Sigmoid colon (tissue), 7 donors: ENCODE data around the gene PAFAH1B2. TPM values are rescaled to one million over a fixed set of nuclear protein-coding genes. Genes with fewer than 3 reads are reported as not detected.

Source experiments
- DNase-seq: peaks from one replicate; pipeline ENCODE4 v3.0.0-alpha.2; 2019
- H3K27ac ChIP-seq, 4 donors: fragments of 200-600 bp; sonication (generic); one replicate each; pipeline ENCODE4 v1.5.1; 2016 to 2019; ENCODE audit warnings: mild to moderate bottlenecking in 1 of 4
- H3K27me3 ChIP-seq, 3 donors: fragments of 200-600 bp; sonication (generic); one replicate each; pipeline ENCODE4 v1.5.1; 2019; ENCODE audit warnings: mild to moderate bottlenecking in 1 of 3
- H3K36me3 ChIP-seq, 4 donors: fragments of 200-600 bp; sonication (generic); one replicate each; pipeline ENCODE4 v1.5.1; 2016 to 2019
- H3K4me1 ChIP-seq, 4 donors: fragments of 200-600 bp; sonication (generic); one replicate each; pipeline ENCODE4 v1.5.1; 2017 to 2019
- H3K4me3 ChIP-seq, 4 donors: fragments of 200-600 bp; sonication (generic); one replicate each; pipeline ENCODE4 v1.5.1; 2017 to 2019; ENCODE audit warnings: mild to moderate bottlenecking in 2 of 4, moderate library complexity in 1 of 4
- H3K9me3 ChIP-seq, 4 donors: fragments of 200-600 bp in 3 of 4; sonication (generic) in 3 of 4; one replicate each; pipeline versions ENCODE4 v1.5.1 to v1.6.1; 2013 to 2019
- CTCF ChIP-seq, 4 experiments: fragments of 450-650 bp in 3 of 4; fragments of 200-600 bp in 1 of 4; IDR thresholded peaks; one replicate each; pipeline ENCODE4 v1.5.1; 2016 to 2019; ENCODE audit warnings: antibody characterized with exemption in 4 of 4, mild to moderate bottlenecking in 3 of 4, moderate library complexity in 2 of 4
- EP300 ChIP-seq, 4 donors: sonication (generic); formaldehyde crosslinking; IDR thresholded peaks; one replicate each; pipeline ENCODE4 v1.6.1; 2017; ENCODE audit warnings: antibody characterized with exemption in 4 of 4
- POLR2A ChIP-seq, 2 donors: fragments of 450-650 bp; IDR thresholded peaks; one replicate each; pipeline ENCODE4 v1.6.1; 2016; ENCODE audit warnings: antibody characterized with exemption in 2 of 2, mild to moderate bottlenecking in 2 of 2, moderate library complexity in 2 of 2
- POLR2AphosphoS5 ChIP-seq, 4 donors: sonication (generic); formaldehyde crosslinking; IDR thresholded peaks; one replicate each; pipeline ENCODE4 v1.6.1; 2017; ENCODE audit warnings: antibody characterized with exemption in 4 of 4
- WGBS, 2 donors: extraction: QIAGEN DNeasy Blood & Tissue Kit; methylation state at CpG; one replicate each; pipeline ENCODE4 v1.1.7; 2013; 5-methylcytosine and 5-hydroxymethylcytosine counted together
- intact Hi-C: fragments of 100-400 bp; cut with DNase I; formaldehyde crosslinking; loops from one replicate; pipeline ENCODE4 v1.15.1; 2023
- polyA plus RNA-seq, 3 donors: library from polyadenylated mRNA; stranded (reverse); fragments of 200-250 nt; gene quantifications; one replicate each; pipeline ENCODE4 v1.2.3, GENCODE V29; 2013
- total RNA-seq, 4 donors: library from RNA; depleted of rRNA; stranded (reverse); fragments of >200 nt; gene quantifications; one replicate each; pipeline ENCODE4 v1.1.0, GENCODE V29; 2016
- donor health status: healthy with polysubstance abuse.
- donor health status: Bipolar disorder and iron deficiency.
- donor health status: healthy.

PAFAH1B2 gene
- total and polyA plus RNA-seq, 7 donors = 26.0 to 76.4 (median 42.1) TPM

DNA sequence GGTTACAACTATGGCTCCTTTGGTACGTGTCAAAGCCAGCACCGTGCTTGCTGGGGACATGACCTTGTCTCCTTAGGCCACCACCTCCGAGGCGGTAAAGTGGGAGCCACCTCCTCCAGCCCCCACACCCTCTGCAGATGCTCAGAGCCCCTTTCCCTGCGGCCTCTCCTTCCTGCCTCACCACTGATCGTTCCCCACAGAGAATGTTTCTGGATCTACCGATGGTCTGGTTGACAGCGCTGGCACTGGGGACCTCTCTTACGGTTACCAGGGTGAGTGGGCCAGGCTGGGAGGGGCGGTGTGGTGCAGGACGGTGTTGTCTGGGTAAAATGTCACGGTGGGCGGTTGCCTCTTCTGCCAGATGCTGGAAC lies 43.3 kb downstream of the PAFAH1B2 start:
- intact Hi-C loops = no loop called here
- 90 to 92% methylated on average over 13 of the region's 13 CpGs for WGBS, 2 donors
- Histone ChIP-seq H3K4me3 (no peak overlapping the region), H3K27ac (no peak overlapping the region), H3K9me3 (no peaks in the 10 kb centered on the region), H3K27me3 (no peaks in the 10 kb centered on the region), H3K4me1 (peaks cover 0 to under 1% (median 0%) of the 10 kb centered on the region in 4 donors), H3K36me3 (peaks cover 47 to 94% (median 51%) of the 10 kb centered on the region in 4 donors)
- DNase-seq = peak; percentile 53
- TF ChIP-seq POLR2A (IDR thresholded peaks at IDR 0.05) = no peak
- no peak for TF ChIP-seq EP300 (IDR thresholded peaks at IDR 0.05)
- no peak for TF ChIP-seq POLR2AphosphoS5 (IDR thresholded peaks at IDR 0.05)
- TF ChIP-seq CTCF (IDR thresholded peaks at IDR 0.05) = no peak

DNA sequence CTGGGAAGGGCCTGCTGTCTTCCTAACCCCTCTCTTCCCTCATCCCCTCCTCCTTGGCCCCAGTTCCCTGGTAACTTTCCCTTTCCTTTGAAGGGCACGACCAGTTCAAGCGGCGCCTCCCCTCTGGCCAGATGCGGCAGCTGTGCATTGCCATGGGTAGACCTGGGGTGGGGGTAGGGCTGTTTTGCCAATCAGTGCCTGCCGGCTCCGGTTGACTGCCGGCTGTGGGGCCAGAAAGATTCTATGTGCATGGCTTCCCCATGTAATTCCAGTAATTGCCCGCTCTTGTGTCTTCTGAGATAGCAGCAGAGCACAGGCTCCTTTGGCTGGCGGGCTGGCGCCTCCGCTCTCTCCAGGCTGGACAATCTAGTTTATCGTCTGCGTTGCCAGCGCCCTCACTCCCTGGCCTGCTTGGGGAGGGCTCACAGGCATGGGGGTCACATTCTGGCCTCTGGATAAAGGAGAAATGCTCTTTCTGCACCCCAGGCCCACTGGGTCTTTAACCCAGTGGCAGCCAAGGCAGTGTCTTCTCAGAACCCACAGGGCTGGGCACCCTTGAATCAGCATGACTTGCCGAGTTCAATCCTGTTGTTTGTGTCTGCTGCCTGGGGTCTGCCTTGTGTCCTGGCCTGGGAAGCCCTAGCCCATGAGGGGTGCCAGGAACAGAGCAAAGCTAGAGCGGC lies 43.9 kb downstream of the PAFAH1B2 start:
- H3K27ac ChIP-seq = no peak overlapping the region
- TF ChIP-seq POLR2A (IDR thresholded peaks at IDR 0.05) (no peak), EP300 (IDR thresholded peaks at IDR 0.05) (no peak), CTCF (IDR thresholded peaks at IDR 0.05) (no peak), POLR2AphosphoS5 (IDR thresholded peaks at IDR 0.05) (no peak)
- 93 to 95% methylated on average over 16 of the region's 16 CpGs for WGBS, 2 donors
- H3K4me1 ChIP-seq = no peaks in the 10 kb centered on the region
- H3K9me3 ChIP-seq = no peaks in the 10 kb centered on the region
- H3K4me3 ChIP-seq = no peak overlapping the region
- intact Hi-C loops = no loop called here
- H3K36me3 ChIP-seq = peaks cover 47 to 94% (median 53%) of the 10 kb centered on the region in 4 donors
- DNase-seq = peak; percentile 51
- no peaks in the 10 kb centered on the region for H3K27me3 ChIP-seq

- no peaks in the 10 kb centered on the region for H3K27me3 ChIP-seq
- intact Hi-C loops = no loop called here
- no peaks in the 10 kb centered on the region for H3K4me1 ChIP-seq
- TF ChIP-seq CTCF (IDR thresholded peaks at IDR 0.05) (no peak), EP300 (IDR thresholded peaks at IDR 0.05) (no peak), POLR2A (IDR thresholded peaks at IDR 0.05) (no peak), POLR2AphosphoS5 (IDR thresholded peaks at IDR 0.05) (no peak)
- no peak overlapping the region for H3K4me3 ChIP-seq
- DNase-seq = peak; percentile 74
- 86 to 90% methylated on average over 20 of the region's 20 CpGs for WGBS, 2 donors
- peak overlapping the region in 1 of 4 donors; percentile 28 for H3K27ac ChIP-seq
- peaks cover 50 to 95% (median 55%) of the 10 kb centered on the region in 4 donors for H3K36me3 ChIP-seq
- no peaks in the 10 kb centered on the region for H3K9me3 ChIP-seq
Measured at GRCh38 chr11:117188620-117189081, 44.6 kb downstream of the PAFAH1B2 start.

- H3K9me3 ChIP-seq = no peaks in the 10 kb centered on the region
- H3K36me3 ChIP-seq = peaks cover 46 to 95% (median 59%) of the 10 kb centered on the region in 4 donors
- H3K27me3 ChIP-seq = no peaks in the 10 kb centered on the region
- H3K27ac ChIP-seq = peak overlapping the region in 2 of 4 donors; percentile 0 to 28
- DNase-seq = peak; percentile 76
- intact Hi-C loops = no loop called here
- 77 to 89% methylated on average over 22 of the region's 22 CpGs for WGBS, 2 donors
- no peaks in the 10 kb centered on the region for H3K4me1 ChIP-seq
- TF ChIP-seq EP300 (IDR thresholded peaks at IDR 0.05) = no peak
- TF ChIP-seq CTCF (IDR thresholded peaks at IDR 0.05) = no peak
- peak in 1 of 4 donors; percentile 6 for TF ChIP-seq POLR2AphosphoS5 (IDR thresholded peaks at IDR 0.05)
- no peak for TF ChIP-seq POLR2A (IDR thresholded peaks at IDR 0.05)
- H3K4me3 ChIP-seq = no peak overlapping the region
Measured at GRCh38 chr11:117189191-117189940, 45.3 kb downstream of the PAFAH1B2 start.
